Measurements from ENCODE around the gene HIF1A. TPM values are rescaled to one million over a fixed set of nuclear protein-coding genes. Genes with fewer than 3 reads are reported as not detected.

The HIF1A gene
- total RNA-seq, 1 experiment from 2014 or later: 135 TPM

GRCh38 chr14:61749264-61749663, 54.0 kb downstream of the HIF1A start:
- peaks cover 38% of the 10 kb centered on the region for H3K36me3 ChIP-seq (ENCODE audit: insufficient read depth, low read length, poor library complexity, severe bottlenecking)
- POLR2A ChIA-PET (ENCODE audit: low non-redundant PET): interaction anchor here (0.6 to 0.9 kb wide), 3 partner anchors 12 to 407 kb away, joined by 3 to 9 read pairs (median 4); partner anchors contain the start of gene SNAPC1
- no peak overlapping the region for H3K27ac ChIP-seq (ENCODE audit: low read depth, low read length, poor library complexity, severe bottlenecking)
- no peaks in the 10 kb centered on the region for H3K4me1 ChIP-seq (ENCODE audit: insufficient read depth, low read length, poor library complexity, severe bottlenecking)
- H3K4me3 ChIP-seq (ENCODE audit: low read depth, low read length, poor library complexity, severe bottlenecking): no peak overlapping the region
- no peaks in the 10 kb centered on the region for H3K9me3 ChIP-seq (ENCODE audit: low read depth, low read length, poor library complexity, severe bottlenecking)
- no peak for TF ChIP-seq EZH2 (IDR thresholded peaks at IDR 0.05; ENCODE audit: borderline replicate concordance, low read depth, low read length, poor library complexity, severe bottlenecking)
- no peak for TF ChIP-seq CTCF (conservative IDR thresholded peaks at IDR 0.05; ENCODE audit: low read depth, low read length)
- BruUV-seq (replicated peaks): no TSS peak
- CTCF ChIA-PET: no interaction called here
- intact Hi-C loops (cut with micrococcal nuclease; ENCODE audit: unreplicated experiment): no loop called here
- H3K27me3 ChIP-seq (replicated peaks; ENCODE audit: insufficient read depth, low read depth, low read length, poor library complexity): no peaks in the 10 kb centered on the region
- no peak for DNase-seq (ENCODE audit: low spot score)

- no peak for DNase-seq (ENCODE audit: low spot score)
- Histone ChIP-seq H3K27ac (ENCODE audit: low read depth, low read length, poor library complexity, severe bottlenecking) (no peak overlapping the region), H3K4me1 (ENCODE audit: insufficient read depth, low read length, poor library complexity, severe bottlenecking) (no peaks in the 10 kb centered on the region), H3K4me3 (ENCODE audit: low read depth, low read length, poor library complexity, severe bottlenecking) (peak overlapping the region; percentile 48), H3K9me3 (ENCODE audit: low read depth, low read length, poor library complexity, severe bottlenecking) (no peaks in the 10 kb centered on the region), H3K36me3 (ENCODE audit: insufficient read depth, low read length, poor library complexity, severe bottlenecking) (peaks cover 34% of the 10 kb centered on the region), H3K27me3 (replicated peaks; ENCODE audit: insufficient read depth, low read depth, low read length, poor library complexity) (no peaks in the 10 kb centered on the region)
- CTCF ChIA-PET: no interaction called here
- TF ChIP-seq CTCF (conservative IDR thresholded peaks at IDR 0.05; ENCODE audit: low read depth, low read length) (no peak), EZH2 (IDR thresholded peaks at IDR 0.05; ENCODE audit: borderline replicate concordance, low read depth, low read length, poor library complexity, severe bottlenecking) (no peak)
- POLR2A ChIA-PET (ENCODE audit: low non-redundant PET): interaction anchor here (0.6 to 0.9 kb wide), 2 partner anchors 12 to 28 kb away, joined by 3 to 9 read pairs; partner anchors contain the start of gene SNAPC1
- intact Hi-C loops (cut with micrococcal nuclease; ENCODE audit: unreplicated experiment): no loop called here
- no TSS peak for BruUV-seq (replicated peaks)
Observed at GRCh38 chr14:61749867-61750266, 54.6 kb downstream of the HIF1A start.

- peak overlapping the region; percentile 48 for H3K4me3 ChIP-seq (ENCODE audit: low read depth, low read length, poor library complexity, severe bottlenecking)
- ChIA-PET CTCF (no interaction called here), POLR2A (ENCODE audit: low non-redundant PET) (no interaction called here)
- BruUV-seq (replicated peaks): TSS peak; percentile 71
- DNase-seq (ENCODE audit: low spot score): peak; percentile 87
- no peaks in the 10 kb centered on the region for H3K27me3 ChIP-seq (replicated peaks; ENCODE audit: insufficient read depth, low read depth, low read length, poor library complexity)
- no peak overlapping the region for H3K27ac ChIP-seq (ENCODE audit: low read depth, low read length, poor library complexity, severe bottlenecking)
- peaks cover 24% of the 10 kb centered on the region for H3K36me3 ChIP-seq (ENCODE audit: insufficient read depth, low read length, poor library complexity, severe bottlenecking)
- intact Hi-C loops (cut with micrococcal nuclease; ENCODE audit: unreplicated experiment): no loop called here
- TF ChIP-seq EZH2 (IDR thresholded peaks at IDR 0.05; ENCODE audit: borderline replicate concordance, low read depth, low read length, poor library complexity, severe bottlenecking) (no peak), CTCF (conservative IDR thresholded peaks at IDR 0.05; ENCODE audit: low read depth, low read length) (no peak)
- no peaks in the 10 kb centered on the region for H3K9me3 ChIP-seq (ENCODE audit: low read depth, low read length, poor library complexity, severe bottlenecking)
- no peaks in the 10 kb centered on the region for H3K4me1 ChIP-seq (ENCODE audit: insufficient read depth, low read length, poor library complexity, severe bottlenecking)
Observed at GRCh38 chr14:61750708-61751474, 55.6 kb downstream of the HIF1A start.

Data from A673 (cell line).